Astrocyte (in vitro differentiated cells and primary cell): Measurements from ENCODE around the gene ZDHHC1.

ENCODE experiments used
- CTCF ChIP-seq: IDR thresholded peaks from 2 replicates; pipeline ENCODE4 v1.5.1; 2011; ENCODE audit warnings: low read depth, mild to moderate bottlenecking, inconsistent platforms, low read length, moderate library complexity; ENCODE audit not compliant: insufficient read depth
- EZH2 ChIP-seq: IDR thresholded peaks from 2 replicates; pipeline ENCODE4 v1.6.1; 2012; ENCODE audit warnings: mild to moderate bottlenecking, low read length, inconsistent platforms; ENCODE audit not compliant: insufficient read depth

- TF ChIP-seq CTCF (peak; percentile 1), EZH2 (no peak)
These were observed 16.2 kb downstream of the ZDHHC1 start for GRCh38 chr16:67399749-67400704.
